HepG2 (cell line): ENCODE measurements around the gene COG8. TPM values are rescaled to one million over a fixed set of nuclear protein-coding genes. Genes with fewer than 3 reads are reported as not detected.

Experiments used
- FOSL2 ChIP-seq: sonication (generic); formaldehyde crosslinking; IDR thresholded peaks from 2 replicates; pipeline ENCODE4 v1.4.0; 2020; ENCODE audit warnings: missing genetic modification reagents
- HNF1A ChIP-seq, 2 experiments: sonication (generic) in 1 of 2; formaldehyde crosslinking in 1 of 2; IDR thresholded peaks; 2 replicates each; pipeline versions ENCODE4 v1.4.0 to v1.6.1; 2016 to 2020; ENCODE audit warnings: borderline replicate concordance in 1 of 2, low read depth in 1 of 2, mild to moderate bottlenecking in 1 of 2, missing genetic modification reagents in 1 of 2
- MLX ChIP-seq: IDR thresholded peaks from 2 replicates; pipeline ENCODE4 v1.6.1; 2016
- MXD4 ChIP-seq: IDR thresholded peaks from 2 replicates; pipeline ENCODE4 v1.6.1; 2016; ENCODE audit warnings: mild to moderate bottlenecking, missing biosample characterization, missing genetic modification reagents
- SCMH1 ChIP-seq: sonication (generic); formaldehyde crosslinking; IDR thresholded peaks from 2 replicates; pipeline ENCODE4 v1.9.0; 2021; ENCODE audit warnings: missing genetic modification reagents, mild to moderate bottlenecking, borderline replicate concordance
- THYN1 ChIP-seq: sonication (generic); formaldehyde crosslinking; IDR thresholded peaks from 2 replicates; pipeline ENCODE4 v1.8.1; 2023; ENCODE audit warnings: low read depth, mild to moderate bottlenecking, moderate library complexity, missing genetic modification reagents, borderline replicate concordance
- XBP1 ChIP-seq: sonication (generic); formaldehyde crosslinking; IDR thresholded peaks from 2 replicates; pipeline ENCODE4 v1.5.0; 2020; ENCODE audit warnings: missing genetic modification reagents
- ZBTB20 ChIP-seq: sonication (generic); formaldehyde crosslinking; IDR thresholded peaks from 2 replicates; pipeline ENCODE4 v1.8.1; 2023; ENCODE audit warnings: missing genetic modification reagents, low read depth, mild to moderate bottlenecking, borderline replicate concordance
- ZBTB40 ChIP-seq, 2 experiments: fragments of 450-650 bp in 1 of 2; sonication (generic) in 1 of 2; formaldehyde crosslinking in 1 of 2; IDR thresholded peaks; 2 replicates each; pipeline versions ENCODE4 v1.6.1 to v1.8.0; 2016 to 2022; ENCODE audit warnings: antibody characterized with exemption in 1 of 2, mild to moderate bottlenecking in 1 of 2, missing genetic modification reagents in 1 of 2
- ZNF124 ChIP-seq: sonication (generic); formaldehyde crosslinking; IDR thresholded peaks from 2 replicates; pipeline ENCODE4 v1.4.0; 2020; ENCODE audit warnings: missing genetic modification reagents
- ZNF704 ChIP-seq: sonication (generic); formaldehyde crosslinking; IDR thresholded peaks from 2 replicates; pipeline ENCODE4 v1.8.1; 2023; ENCODE audit warnings: mild to moderate bottlenecking, inconsistent platforms, moderate library complexity, missing genetic modification reagents, borderline replicate concordance
- polyA plus RNA-seq, 8 experiments: library from polyadenylated mRNA; depleted of rRNA in 3 of 8; stranded (reverse) in 7 of 8; unstranded in 1 of 8; fragments of >200 nt; fragmentation: Illumina TruSeq in 4 of 8; extraction: Trizol in 4 of 8; gene quantifications; 2 replicates each; pipeline versions ENCODE4 v1.2.1 to v1.2.3, GENCODE V29; 2011 to 2016; ENCODE audit warnings: low read depth in 4 of 8, missing spikeins in 1 of 8, mixed read lengths in 1 of 8; ENCODE audit not compliant: insufficient read depth in 1 of 8
- total RNA-seq, 5 experiments: library from RNA; depleted of rRNA; stranded (reverse); fragments of >200 nt; fragmentation: Illumina TruSeq; extraction: Trizol; gene quantifications; 2 replicates each; pipeline ENCODE4 v1.2.3, GENCODE V29; 2016; ENCODE audit warnings: low read depth in 1 of 5

The COG8 gene
- total and polyA plus RNA-seq, 2 of the 13 experiments (the other 11 are each of a cell fraction or from before 2014, with no cell fraction given), result 45.5 to 52.1 TPM

GRCh38 chr16:69311533-69312387 is 27.6 kb downstream of the COG8 start (continued):
- TF ChIP-seq ZBTB40 (IDR thresholded peaks at IDR 0.05), result no peak
- peak; percentile 11; the same call in 1 of the 2 replicates for TF ChIP-seq ZBTB40 (CRISPR knock-in tag; IDR thresholded peaks at IDR 0.05)
- TF ChIP-seq MXD4 (CRISPR knock-in tag), result peak; percentile 58; the same call in 1 of the 2 replicates
- peak; percentile 55 for TF ChIP-seq ZNF704 (CRISPR knock-in tag)
- TF ChIP-seq ZBTB20, result no peak
- peak; percentile 62 for TF ChIP-seq ZNF124 (CRISPR knock-in tag)
- no peak for TF ChIP-seq HNF1A (IDR thresholded peaks at IDR 0.05; ENCODE audit: low read depth)
- TF ChIP-seq HNF1A (CRISPR knock-in tag; IDR thresholded peaks at IDR 0.05; ENCODE audit: borderline replicate concordance), result peak; percentile 39; the same call in 1 of the 2 replicates
- no peak; the same call in 1 of the 2 replicates for TF ChIP-seq MLX (CRISPR knock-in tag)
- no peak for TF ChIP-seq FOSL2
- no peak; the same call in 1 of the 2 replicates for TF ChIP-seq XBP1 (CRISPR knock-in tag)
- TF ChIP-seq THYN1 (CRISPR knock-in tag), result no peak
- no peak for TF ChIP-seq SCMH1
